Breast epithelium (tissue), 3 donors: ENCODE measurements around the gene BRD7.

ENCODE experiments used
- CTCF ChIP-seq, 3 donors: fragments of 450-650 bp; IDR thresholded peaks; one replicate each; pipeline ENCODE4 v1.5.1; 2016 to 2017; ENCODE audit warnings: antibody characterized with exemption in 3 of 3, mild to moderate bottlenecking in 3 of 3, moderate library complexity in 3 of 3
- POLR2A ChIP-seq: fragments of 450-650 bp; IDR thresholded peaks from one replicate; pipeline ENCODE4 v1.6.1; 2016; ENCODE audit warnings: antibody characterized with exemption, mild to moderate bottlenecking, moderate library complexity

GRCh38 chr16:50273382-50273690 lies 95.5 kb downstream of the BRD7 start:
- TF ChIP-seq CTCF (IDR thresholded peaks at IDR 0.05) (no peak), POLR2A (no peak)
